HUES6 (cell line): Measurements from ENCODE around the gene TTC39B.

Source experiments
- H3K27ac ChIP-seq: 2 replicates; pipeline ENCODE4 v1.7.0; 2013; ENCODE audit warnings: low read depth, mild to moderate bottlenecking, low read length, inconsistent platforms
- H3K27me3 ChIP-seq: 2 replicates; pipeline ENCODE4 v1.6.1; 2013; ENCODE audit warnings: low read length; ENCODE audit not compliant: control insufficient read depth, insufficient read depth
- H3K36me3 ChIP-seq: 2 replicates; pipeline ENCODE4 v1.6.1; 2013; ENCODE audit warnings: low read length; ENCODE audit not compliant: control insufficient read depth, insufficient read depth
- H3K4me1 ChIP-seq: 2 replicates; pipeline ENCODE4 v1.6.1; 2013; ENCODE audit warnings: low read length; ENCODE audit not compliant: control insufficient read depth, insufficient read depth
- H3K4me3 ChIP-seq: 2 replicates; pipeline ENCODE4 v1.5.1; 2013; ENCODE audit warnings: low read depth, low read length
- H3K9ac ChIP-seq: one replicate; pipeline ENCODE4 v1.6.1; 2013; ENCODE audit warnings: mild to moderate bottlenecking, low read length
- H3K9me3 ChIP-seq: 2 replicates; pipeline ENCODE4 v1.6.1; 2013; ENCODE audit warnings: low read depth, low read length; ENCODE audit not compliant: control insufficient read depth, insufficient read depth

Gene TTC39B

DNA sequence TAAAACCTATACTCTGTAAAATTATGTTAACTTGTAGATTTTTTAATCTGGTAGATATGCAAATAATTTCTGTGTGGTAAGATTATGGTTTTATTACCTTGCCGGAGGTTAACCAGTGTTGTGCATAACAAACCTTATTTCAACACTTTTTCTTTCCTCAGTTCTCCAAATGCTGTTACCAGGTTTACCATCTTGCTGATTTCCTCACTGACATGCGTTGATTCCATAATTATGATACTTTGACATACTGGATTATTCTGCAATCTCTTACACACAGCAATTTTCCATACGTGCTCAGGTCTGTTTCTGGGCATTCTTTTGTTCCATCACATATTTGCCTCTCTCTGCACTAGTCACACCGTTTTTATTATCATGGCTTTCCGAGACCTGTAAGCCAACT, 77.6 kb downstream of the TTC39B start:
- Histone ChIP-seq H3K27me3 (no peaks in the 10 kb centered on the region), H3K36me3 (no peaks in the 10 kb centered on the region), H3K4me3 (no peak overlapping the region), H3K9ac (no peak overlapping the region), H3K9me3 (no peaks in the 10 kb centered on the region), H3K27ac (no peak overlapping the region), H3K4me1 (no peaks in the 10 kb centered on the region)

DNA sequence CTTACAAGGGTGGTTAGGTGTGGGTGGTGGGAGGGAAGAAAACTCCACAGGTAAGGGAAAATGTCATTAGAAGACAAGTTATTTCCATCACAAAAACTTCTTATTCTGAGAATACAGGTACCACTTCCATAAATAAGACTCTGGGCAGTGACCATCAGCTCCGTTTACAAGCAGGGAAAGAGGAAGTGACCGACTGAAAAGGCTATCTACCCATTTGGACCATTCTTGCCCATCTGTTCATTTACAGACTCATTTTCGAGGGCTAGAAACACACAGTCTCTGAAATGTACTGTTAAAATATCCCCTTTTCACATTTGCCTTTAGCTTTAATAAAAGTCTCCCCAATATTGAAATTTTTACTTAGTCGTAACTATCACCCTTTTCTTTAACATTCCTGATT, 79.5 kb downstream of the TTC39B start:
- H3K9me3 ChIP-seq: no peaks in the 10 kb centered on the region
- H3K27ac ChIP-seq: no peak overlapping the region
- peaks cover 6% of the 10 kb centered on the region for H3K36me3 ChIP-seq
- no peak overlapping the region for H3K4me3 ChIP-seq
- no peaks in the 10 kb centered on the region for H3K27me3 ChIP-seq
- H3K9ac ChIP-seq: no peak overlapping the region
- H3K4me1 ChIP-seq: no peaks in the 10 kb centered on the region

DNA sequence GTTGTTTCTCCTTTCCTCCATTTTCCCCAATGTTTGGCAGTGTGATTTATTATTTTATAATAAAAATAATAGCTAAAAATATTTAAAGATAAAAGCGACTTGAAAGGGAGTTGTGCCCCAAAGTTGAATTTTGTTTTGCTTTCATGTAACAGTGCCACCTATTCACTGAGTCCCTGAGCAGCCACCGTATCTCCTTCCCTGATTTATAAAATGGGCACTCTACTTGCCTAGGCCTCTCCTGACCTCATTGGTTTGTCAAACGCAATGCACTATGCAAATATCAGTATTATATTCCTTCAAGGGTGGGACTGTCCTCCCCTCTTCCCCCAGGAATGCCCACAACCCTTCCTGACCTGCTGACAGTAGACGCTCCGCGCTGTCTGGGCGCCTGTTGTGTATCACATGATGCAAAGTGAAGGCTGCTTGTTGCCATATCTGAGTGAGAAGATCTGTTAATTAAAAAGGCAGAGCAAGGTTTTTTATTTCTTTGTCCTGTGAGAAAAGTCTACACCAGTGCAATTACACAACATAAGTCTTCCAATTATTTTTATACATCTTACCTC, 81.4 kb downstream of the TTC39B start:
- H3K9ac ChIP-seq: no peak overlapping the region
- H3K36me3 ChIP-seq: peaks cover 6% of the 10 kb centered on the region
- H3K27me3 ChIP-seq: no peaks in the 10 kb centered on the region
- no peaks in the 10 kb centered on the region for H3K4me1 ChIP-seq
- H3K9me3 ChIP-seq: no peaks in the 10 kb centered on the region
- H3K4me3 ChIP-seq: no peak overlapping the region
- no peak overlapping the region for H3K27ac ChIP-seq

DNA sequence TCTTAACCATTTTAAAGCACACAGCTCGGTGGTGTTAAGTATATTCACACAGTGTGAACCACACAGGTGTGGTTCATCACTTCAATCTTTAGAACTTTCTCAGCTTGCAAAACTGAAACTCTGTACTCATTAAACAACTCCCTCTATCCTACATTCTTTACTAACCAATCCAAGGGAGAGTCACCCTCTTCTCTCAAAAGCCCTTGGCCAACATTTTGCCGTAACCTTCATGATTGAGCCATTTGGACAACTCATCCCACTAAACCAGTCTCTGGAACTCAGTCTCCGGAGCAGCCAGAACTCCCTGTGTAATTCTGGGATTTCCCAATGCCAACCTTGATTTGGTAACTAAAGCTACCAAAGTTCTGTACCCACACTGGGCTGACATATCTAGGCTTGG, 84.7 kb downstream of the TTC39B start:
- no peaks in the 10 kb centered on the region for H3K27me3 ChIP-seq
- no peak overlapping the region for H3K9ac ChIP-seq
- no peak overlapping the region for H3K27ac ChIP-seq
- H3K4me3 ChIP-seq: no peak overlapping the region
- peaks cover 6% of the 10 kb centered on the region for H3K36me3 ChIP-seq
- no peaks in the 10 kb centered on the region for H3K4me1 ChIP-seq
- H3K9me3 ChIP-seq: no peaks in the 10 kb centered on the region

DNA sequence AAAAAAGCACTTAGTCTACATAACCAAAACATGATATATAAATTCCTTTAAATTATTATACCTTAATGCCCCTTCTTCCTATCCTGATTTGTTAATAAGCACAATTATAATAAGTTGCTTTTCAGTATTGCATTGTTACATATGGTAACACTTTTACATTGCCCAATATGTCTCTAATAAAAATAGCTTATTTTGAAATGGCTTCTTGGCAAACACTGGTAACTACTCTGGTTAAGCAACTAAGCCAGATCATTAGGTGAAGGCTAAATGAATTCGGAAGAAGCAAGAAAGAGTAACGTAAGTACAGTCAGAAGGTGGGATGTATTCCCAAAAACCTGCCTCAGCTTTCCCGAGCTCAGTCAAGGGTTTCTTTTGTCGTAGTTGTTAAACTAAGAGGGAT, 85.3 kb downstream of the TTC39B start:
- Histone ChIP-seq H3K9ac (no peak overlapping the region), H3K27ac (no peak overlapping the region), H3K4me1 (no peaks in the 10 kb centered on the region), H3K36me3 (peaks cover 6% of the 10 kb centered on the region), H3K4me3 (no peak overlapping the region), H3K27me3 (no peaks in the 10 kb centered on the region), H3K9me3 (no peaks in the 10 kb centered on the region)

DNA sequence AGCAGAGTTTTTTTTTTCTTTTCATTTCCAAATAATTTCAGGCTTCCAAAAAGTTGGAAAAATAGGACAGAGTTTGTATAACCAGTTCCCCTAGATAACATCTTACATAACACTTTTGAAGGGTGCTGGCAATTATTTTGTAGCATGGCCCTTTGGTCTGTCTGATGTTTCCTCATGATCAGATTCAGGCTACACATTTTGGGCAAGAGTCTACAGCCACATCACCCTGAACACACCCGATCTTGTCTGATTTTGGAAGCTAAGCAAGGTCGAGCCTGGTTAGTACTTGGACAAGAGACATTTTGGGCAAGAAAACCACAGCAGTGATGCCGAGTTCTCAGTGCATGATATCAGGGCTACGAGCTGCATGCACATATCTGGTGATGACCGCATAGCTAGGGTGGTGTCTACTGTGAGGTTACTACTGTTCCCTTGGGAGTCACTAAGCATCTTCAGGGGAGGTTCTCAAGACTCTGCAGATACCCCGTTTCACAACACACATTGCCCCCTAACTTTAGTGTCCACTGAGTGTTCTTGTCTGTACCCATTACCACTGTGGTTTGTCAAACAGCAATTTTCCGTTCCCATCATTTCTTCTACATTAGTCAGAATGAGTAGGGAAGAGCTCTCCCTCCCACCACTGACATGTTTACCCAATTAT, 86.2 kb downstream of the TTC39B start:
- no peak overlapping the region for H3K9ac ChIP-seq
- no peaks in the 10 kb centered on the region for H3K9me3 ChIP-seq
- H3K4me3 ChIP-seq: no peak overlapping the region
- H3K36me3 ChIP-seq: peaks cover 6% of the 10 kb centered on the region
- no peaks in the 10 kb centered on the region for H3K4me1 ChIP-seq
- H3K27ac ChIP-seq: no peak overlapping the region
- H3K27me3 ChIP-seq: no peaks in the 10 kb centered on the region

DNA sequence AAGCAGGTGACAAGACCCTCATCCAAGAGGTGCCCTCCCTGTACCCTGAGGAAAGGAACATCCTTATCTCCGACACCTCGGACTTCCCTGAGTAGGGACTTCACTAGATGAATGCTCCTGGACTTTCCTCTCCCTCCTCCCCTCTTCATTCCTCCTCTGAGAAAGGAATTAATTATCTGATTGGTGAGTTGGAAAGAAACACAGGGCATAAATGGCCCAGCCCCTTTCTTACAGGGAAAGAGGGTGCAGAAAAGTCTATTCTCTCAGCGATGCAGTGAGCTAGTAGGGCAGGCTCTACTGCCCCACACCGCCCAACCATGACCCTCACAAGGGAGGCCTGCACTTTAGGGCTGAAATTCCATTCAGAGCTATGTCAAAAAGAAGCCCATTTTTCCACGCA, 87.5 kb downstream of the TTC39B start:
- H3K4me3 ChIP-seq: no peak overlapping the region
- H3K27me3 ChIP-seq: no peaks in the 10 kb centered on the region
- no peak overlapping the region for H3K27ac ChIP-seq
- peaks cover 6% of the 10 kb centered on the region for H3K36me3 ChIP-seq
- no peaks in the 10 kb centered on the region for H3K4me1 ChIP-seq
- no peak overlapping the region for H3K9ac ChIP-seq
- no peaks in the 10 kb centered on the region for H3K9me3 ChIP-seq

DNA sequence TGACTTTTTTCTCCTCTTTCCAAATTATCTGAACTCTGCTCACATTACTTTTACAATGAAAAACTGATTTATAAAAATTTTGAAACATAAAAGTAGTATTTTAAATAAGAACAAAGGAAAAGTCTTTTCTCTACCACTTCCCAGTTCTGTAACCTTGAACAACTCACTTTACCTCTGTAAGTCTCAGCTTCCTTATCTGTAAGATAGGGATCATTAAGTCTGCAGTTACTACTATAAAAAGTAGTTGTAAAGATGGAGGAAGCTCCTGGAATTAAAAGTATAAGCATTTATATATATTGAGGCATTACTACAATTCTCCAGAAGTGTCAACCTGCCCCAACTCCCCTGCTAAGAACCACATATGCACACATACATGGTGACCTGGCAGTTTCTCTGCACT, 88.0 kb downstream of the TTC39B start:
- H3K9me3 ChIP-seq: no peaks in the 10 kb centered on the region
- peaks cover 5% of the 10 kb centered on the region; the same call in 1 of the 2 replicates for H3K4me1 ChIP-seq
- peaks cover 6% of the 10 kb centered on the region for H3K36me3 ChIP-seq
- no peak overlapping the region for H3K9ac ChIP-seq
- no peak overlapping the region for H3K27ac ChIP-seq
- H3K4me3 ChIP-seq: no peak overlapping the region
- no peaks in the 10 kb centered on the region for H3K27me3 ChIP-seq

DNA sequence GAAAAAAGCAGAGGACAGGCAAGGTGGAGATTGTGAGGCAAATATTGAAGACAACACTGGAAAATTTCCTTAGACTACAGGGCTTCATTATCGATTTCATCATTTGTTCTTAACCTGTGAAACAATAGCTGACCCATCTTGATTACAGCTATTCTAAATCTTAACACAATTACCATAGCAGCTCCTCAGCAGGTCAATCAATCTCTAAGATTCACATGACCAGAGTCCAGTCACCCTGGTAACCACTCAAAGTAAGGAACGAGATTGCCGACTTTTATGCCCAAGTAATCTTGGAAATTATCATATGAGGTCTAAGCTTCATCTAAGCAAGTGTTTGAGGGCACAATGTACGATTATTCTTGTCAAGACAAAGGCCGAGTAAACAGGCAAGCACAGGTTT, 93.8 kb downstream of the TTC39B start:
- Histone ChIP-seq H3K9me3 (no peaks in the 10 kb centered on the region), H3K4me1 (peaks cover 13% of the 10 kb centered on the region; the same call in 1 of the 2 replicates), H3K27me3 (no peaks in the 10 kb centered on the region), H3K27ac (no peak overlapping the region), H3K4me3 (no peak overlapping the region), H3K36me3 (0 out of 2 replicates have a peak, but pooled peaks cover 8% of the 10 kb centered on the region), H3K9ac (no peak overlapping the region)

DNA sequence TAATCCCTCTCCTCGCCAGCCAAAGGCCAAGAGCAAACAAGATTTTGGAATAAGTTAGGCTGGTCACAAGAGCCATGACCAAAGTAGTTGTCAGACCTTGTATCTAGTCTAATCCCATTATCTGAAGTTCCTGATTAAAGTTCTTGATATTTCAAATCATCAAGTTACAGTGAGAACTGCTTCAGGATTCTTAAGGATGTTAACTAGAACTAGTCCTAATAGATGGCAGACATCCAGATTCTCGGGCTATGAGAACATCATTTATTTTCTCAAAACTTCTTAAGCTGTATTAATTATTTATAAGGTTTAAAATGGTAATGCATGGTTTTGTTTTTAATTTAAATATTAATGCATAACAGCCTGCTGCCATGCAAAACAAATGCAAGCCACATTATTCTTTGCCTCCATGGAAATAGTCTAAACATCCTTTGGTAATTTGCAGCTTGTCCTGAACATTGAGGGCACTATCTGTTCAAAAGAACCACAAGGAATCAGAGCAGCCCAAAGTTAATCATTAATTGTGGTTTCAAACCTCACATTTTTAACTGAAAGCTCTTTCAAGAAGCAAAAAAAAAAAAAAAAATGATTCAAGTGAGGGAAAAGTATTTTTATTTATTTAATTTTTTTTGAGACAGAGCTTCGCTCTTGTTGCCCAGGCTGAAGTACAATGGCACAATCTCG, 95.1 kb downstream of the TTC39B start:
- H3K9me3 ChIP-seq: no peaks in the 10 kb centered on the region
- no peak overlapping the region for H3K27ac ChIP-seq

DNA sequence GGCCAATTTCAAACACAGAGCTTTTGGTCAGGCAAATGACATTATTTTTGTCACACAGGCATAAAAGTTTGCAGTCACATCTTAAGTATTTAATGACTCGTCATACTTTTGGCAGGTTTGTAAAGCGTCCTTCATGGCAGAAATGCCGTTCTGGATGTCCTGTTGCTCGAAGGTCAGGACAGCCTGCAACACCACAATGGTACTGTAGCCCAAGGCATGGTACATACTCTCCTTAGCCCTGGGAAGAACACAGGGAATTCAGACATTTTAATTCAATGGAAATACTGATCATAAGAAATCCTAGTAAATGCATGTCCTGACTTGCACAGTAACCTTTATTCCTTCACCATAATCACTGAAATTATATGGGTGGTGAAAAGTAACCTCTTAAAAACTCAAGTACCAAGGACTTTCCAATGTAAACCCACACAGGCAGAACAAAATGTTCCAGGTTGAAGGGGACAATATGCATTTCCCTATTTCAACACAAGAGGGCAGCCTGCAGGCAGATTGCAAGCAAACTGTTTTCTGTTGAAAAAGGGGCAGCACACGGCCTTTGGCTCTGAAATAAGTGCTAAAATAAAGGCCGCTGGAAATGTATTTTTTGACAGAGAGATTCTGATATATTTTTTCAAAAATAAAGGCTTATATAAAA, 95.7 kb downstream of the TTC39B start:
- no peak overlapping the region for H3K27ac ChIP-seq

More for the DNA sequence above, 95.1 kb downstream of the TTC39B start:
- no peak overlapping the region for H3K4me3 ChIP-seq
- 0 out of 2 replicates have a peak, but pooled peaks cover 10% of the 10 kb centered on the region for H3K36me3 ChIP-seq
- H3K4me1 ChIP-seq: peaks cover 13% of the 10 kb centered on the region; the same call in 1 of the 2 replicates
- no peaks in the 10 kb centered on the region for H3K27me3 ChIP-seq
- H3K9ac ChIP-seq: no peak overlapping the region

More for the DNA sequence above, 95.7 kb downstream of the TTC39B start:
- Histone ChIP-seq H3K36me3 (0 out of 2 replicates have a peak, but pooled peaks cover 11% of the 10 kb centered on the region), H3K27me3 (no peaks in the 10 kb centered on the region), H3K4me1 (peaks cover 13% of the 10 kb centered on the region; the same call in 1 of the 2 replicates), H3K4me3 (no peak overlapping the region), H3K9ac (no peak overlapping the region), H3K9me3 (no peaks in the 10 kb centered on the region)
